DMS79 (cell line): ENCODE measurements around the gene PSIP1.
A peak's percentile ranks its signal among the peaks of the same experiment; 100 is the strongest.
"Not testable (repeated sequence)": the region's sequence is repeated elsewhere in the genome, so short reads cannot be mapped to it uniquely, and the experiment has no call there.

ENCODE experiments used
- DNase-seq: peaks from one replicate; lab custom pipeline; 2025; lab: John Stamatoyannopoulos, UW

PSIP1 gene

DNA sequence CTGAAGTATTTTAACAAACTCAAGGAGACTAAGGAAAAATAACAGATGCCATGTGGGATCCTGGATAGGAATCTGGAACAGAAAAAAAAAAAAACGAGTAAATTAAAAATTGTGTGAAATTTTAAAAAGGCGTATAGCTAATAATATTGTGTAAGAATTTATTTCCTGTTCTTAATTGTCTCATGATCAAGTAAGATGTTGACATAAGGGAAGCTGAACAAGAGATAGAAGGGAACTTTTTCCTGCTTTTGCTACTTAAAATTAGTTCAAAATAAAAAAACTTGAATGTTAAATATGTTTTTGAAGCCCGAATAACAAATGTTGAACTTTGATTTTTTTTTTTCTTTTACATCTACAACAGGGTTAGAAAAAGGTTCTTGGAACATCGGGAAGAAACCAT is 77.6 kb downstream of the PSIP1 start:
- DNase-seq: no peak

DNA sequence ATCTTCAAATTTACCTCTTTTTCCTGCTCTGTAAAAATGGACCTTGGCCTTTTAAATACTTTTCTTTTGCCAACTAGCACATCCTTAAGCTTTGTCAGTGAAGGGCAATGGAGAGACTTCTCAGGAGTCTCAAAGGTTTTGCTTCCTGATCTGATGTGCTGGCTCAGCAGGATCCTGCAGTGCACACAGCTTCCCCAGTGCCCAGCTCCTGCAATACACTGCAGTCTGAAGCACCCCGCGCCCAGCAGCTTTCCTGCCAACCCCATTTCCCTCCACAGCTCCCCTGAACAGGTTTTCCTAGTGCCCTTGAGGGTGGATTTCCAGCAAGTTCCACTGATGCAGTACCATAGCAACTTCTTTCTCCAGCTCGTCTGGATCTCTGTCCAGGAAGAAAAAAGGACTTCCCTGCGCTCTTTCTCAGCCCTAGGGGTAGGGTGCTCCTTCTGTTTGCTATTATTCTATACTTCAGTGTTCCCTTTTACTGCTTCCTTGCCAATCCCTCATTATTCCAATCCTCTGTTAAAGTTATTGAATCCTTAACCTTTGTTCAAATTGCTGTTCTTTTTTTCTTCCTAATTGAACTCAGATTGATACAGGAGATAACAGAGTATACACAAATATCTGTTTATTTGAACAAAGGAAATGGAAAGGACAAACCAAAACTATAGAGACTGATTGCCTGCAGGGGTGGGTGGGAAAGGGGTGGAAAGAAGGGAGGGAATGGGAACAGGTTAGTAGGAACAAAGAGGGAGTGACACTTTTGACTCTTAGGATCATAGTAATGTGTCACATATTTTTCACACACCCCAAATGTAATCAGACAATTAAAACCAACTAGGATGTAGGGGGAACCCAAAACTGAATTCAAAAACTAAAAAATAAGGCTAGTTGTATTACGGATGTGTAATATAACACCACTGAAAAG is 79.6 kb downstream of the PSIP1 start:
- DNase-seq: peak; percentile 81

DNA sequence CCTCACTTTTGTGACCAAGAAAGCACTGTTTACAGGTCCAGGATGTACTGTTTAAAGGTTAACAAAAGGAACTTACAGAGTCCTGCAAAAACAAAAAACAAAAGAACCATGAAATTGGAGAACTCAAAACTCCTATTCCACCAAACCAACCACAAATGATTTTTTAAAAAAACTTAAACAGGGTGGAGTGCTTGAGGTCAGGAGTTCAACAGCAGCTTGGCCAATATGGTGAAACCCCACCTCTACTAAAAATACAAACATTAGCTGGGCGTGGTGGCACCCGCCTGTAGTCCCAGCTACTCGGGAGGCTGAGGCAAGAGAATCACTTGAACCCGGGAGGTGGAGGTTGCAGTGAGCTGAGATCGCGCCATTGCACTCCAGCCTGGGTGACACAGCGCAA is 83.1 kb downstream of the PSIP1 start:
- not testable (repeated sequence) for DNase-seq

DNA sequence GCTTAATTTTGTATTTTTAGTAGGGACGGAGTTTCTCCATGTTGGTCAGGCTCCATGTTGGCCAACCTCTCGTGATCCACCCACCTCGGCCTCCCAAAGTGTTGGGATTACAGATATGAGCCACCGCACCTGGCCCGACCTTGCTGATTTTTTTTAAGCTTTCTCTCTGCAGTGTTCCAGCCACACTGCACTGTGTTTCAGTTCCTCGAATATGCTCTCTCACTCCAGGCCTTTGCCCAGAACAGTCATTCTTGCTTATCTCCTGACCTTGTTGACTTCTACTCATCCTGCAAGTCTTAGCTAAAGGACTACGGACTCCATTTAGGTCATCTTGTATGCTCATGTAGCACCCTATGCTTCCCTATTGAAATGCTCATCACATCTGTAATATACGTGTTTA is 84.8 kb downstream of the PSIP1 start:
- no peak for DNase-seq

DNA sequence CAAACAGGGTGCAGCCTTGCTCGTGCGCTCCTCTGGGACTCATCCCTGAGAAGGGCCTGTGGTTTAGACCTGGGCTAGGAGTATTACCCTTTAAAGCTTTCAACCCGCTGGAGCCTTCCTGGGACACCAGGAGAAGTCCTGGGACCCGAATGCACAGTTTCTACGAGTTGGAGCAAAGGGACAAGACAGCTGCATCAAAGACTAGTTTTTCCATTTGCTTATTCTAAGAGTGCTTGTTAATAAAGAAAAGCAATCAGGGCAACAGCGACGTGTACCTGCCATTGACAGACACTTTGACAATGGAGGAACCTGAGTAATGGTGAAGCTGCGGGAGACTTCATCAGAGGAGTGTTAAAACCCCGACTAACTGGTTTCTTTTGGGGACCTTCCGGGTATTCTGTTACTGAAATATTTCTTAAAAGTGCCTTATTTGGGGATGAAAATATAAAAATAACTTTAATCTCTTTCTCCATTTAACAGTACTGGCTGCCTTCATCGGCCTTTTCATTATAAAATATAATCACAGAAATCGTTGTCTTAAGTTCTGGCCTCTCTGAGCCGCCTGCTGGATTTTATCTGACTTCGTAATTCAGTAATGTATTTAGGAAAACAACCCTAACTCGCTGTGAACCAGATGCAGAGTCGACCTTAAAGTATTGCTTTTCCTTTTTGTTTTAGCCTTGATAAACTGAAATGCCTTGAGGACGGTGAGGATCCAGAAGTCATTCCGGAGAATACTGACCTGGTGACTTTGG is 87.4 kb downstream of the PSIP1 start:
- no peak for DNase-seq

DNA sequence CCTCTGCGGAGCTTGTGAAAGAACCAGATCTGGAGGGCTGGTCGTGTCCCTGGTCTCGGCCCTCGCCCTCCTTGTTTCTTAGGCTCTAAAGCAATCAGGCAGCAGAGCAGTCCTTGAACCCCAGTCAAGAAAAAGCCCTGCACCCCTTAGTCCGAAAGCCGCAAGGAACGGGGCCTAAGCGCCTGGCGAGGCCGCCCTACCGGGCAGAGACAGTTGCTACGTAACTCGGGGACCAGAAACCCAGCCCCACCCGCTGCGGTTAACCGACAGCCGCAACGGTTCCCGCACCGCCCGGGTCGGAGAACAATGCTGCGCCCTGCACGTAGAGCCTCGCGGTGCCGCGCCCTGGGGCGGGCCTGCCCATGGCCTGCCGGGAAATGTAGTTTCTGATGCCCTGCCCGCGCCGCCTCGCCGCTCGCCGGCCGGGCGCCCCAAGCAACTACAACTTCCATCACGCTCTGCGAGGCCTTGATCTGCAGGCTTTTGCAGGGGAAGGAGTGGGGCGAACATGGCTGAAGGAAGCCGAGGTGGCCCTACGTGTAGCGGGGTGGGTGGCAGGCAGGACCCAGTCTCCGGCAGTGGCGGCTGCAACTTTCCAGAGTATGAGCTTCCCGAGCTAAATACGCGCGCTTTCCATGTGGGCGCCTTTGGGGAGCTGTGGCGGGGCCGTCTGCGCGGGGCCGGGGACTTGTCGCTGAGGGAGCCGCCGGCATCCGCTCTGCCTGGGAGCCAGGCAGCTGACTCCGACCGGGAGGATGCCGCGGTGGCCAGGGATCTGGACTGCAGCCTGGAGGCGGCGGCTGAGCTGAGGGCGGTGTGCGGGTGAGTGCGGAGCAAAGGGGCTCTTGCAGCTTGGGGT is 88.2 kb downstream of the PSIP1 start, which contains the start of gene SNAPC3:
SNAPC3 (plus strand) TSS at position 505 of the 859 bp plus-strand sequence; CDS start at position 509, 4 bp downstream.
- DNase-seq: peak; percentile 92

DNA sequence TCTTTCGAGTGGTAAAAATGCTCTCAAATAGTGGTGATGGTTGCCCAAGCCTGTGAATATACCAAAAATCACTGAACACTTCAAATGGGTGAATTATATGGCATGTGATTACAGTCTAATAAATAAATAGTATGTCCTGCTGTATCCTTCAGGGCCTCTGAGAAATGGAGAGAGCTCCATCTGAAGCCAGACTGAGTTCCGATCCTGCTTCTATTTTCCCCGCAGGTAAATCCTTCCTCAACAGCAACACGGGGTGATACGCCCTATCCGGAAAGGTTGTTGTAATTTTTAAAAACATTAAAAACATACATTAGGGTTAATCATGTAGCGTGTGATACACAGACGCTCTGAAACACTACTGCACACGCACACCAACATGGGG is 88.8 kb downstream of the PSIP1 start:
- DNase-seq: no peak

DNA sequence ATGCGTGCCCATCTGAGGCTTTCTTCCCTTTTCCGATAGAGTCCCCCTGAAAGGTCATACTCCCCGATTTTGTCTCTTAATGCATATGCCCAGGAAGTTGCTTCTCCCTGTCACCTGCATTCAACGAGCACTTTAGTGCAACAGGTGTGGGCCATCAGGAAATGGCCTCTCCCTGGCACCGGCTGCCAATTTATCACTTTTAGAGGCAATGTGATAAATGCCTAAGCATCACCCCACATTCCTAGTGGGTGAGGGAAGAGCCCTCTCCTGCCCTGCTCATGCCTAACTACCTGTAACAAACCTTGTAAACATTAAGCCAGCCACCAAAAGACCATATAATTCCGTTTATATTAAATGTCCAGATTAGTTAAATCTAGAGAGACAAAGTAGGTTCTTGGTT is 89.2 kb downstream of the PSIP1 start:
- DNase-seq: no peak

DNA sequence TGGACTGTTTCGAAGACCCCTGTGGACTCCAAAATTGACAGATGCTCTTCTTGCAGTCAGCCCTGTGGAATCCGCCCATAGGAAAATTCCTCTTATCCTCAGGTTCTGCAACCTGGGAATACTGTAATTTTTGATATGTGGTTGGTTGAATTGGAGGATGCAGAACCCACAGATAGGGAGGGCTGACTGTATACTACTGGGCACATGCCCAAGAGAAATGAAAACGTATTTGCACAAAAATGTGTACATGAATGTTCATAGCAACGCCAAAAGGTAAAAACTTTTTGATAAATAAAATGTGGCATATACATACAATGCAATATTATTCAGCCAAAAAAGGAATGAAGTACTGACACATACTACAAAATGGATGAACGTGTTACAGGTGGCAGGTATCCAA is 90.0 kb downstream of the PSIP1 start:
- no peak for DNase-seq

DNA sequence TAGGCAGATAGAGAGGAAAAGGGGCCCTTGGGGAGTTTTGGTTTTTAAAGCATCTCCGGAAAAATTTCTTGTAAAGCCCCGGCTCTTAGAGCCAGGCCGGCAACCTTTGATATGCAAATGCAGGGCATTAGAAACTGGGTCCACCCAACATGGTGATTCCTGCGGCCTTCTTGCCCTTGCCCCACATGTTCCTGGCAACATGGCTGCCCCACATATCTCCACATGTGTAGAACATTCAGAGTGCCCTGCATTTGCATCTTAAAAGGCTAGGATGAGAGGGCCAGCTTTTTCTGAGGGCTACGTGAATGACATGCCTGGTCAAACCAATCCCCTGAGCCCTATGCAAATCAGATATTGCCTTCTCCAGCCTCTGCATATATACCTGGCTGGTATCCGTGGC is 93.1 kb downstream of the PSIP1 start:
- DNase-seq: no peak

DNA sequence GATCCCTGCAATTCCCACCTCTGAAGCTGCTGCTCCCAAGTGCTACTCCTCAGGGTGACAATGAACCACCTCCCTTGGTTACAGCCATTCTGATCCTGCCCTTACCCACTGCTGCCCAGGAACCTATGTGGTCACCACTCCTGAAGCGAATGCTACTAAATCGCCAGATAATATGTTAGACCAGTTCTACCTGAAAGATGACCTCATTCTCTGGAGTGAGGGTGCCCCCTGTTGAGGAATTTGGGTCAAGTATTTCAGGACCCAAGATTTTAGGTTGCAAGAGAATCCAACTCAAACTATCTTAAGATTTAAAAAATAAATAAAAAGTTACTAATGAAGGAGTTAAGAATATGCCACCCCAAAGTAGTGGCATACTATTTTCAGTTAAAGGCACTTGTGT is 93.9 kb downstream of the PSIP1 start:
- no peak for DNase-seq
